Ishikawa (cell line): ENCODE measurements around the gene SYP.

ENCODE experiments used
- CEBPB ChIP-seq: IDR thresholded peaks from 2 replicates; pipeline ENCODE4 v1.6.1; 2012
- CREB1 ChIP-seq: IDR thresholded peaks from 2 replicates; pipeline ENCODE4 v1.6.1; 2012; ENCODE audit warnings: low read depth
- EGR1 ChIP-seq: IDR thresholded peaks from 2 replicates; pipeline ENCODE4 v1.6.1; 2012
- EP300 ChIP-seq: IDR thresholded peaks from 2 replicates; pipeline ENCODE4 v1.6.1; 2012; ENCODE audit warnings: borderline replicate concordance
- FOXM1 ChIP-seq: IDR thresholded peaks from 2 replicates; pipeline ENCODE4 v1.6.1; 2012; ENCODE audit warnings: low read depth, borderline replicate concordance
- NFIC ChIP-seq: IDR thresholded peaks from 2 replicates; pipeline ENCODE4 v1.6.1; 2012
- RAD21 ChIP-seq: IDR thresholded peaks from 2 replicates; pipeline ENCODE4 v1.6.1; 2012; ENCODE audit warnings: low read depth
- TAF1 ChIP-seq: IDR thresholded peaks from 2 replicates; pipeline ENCODE4 v1.6.1; 2012; ENCODE audit warnings: low read depth, mild to moderate bottlenecking
- TCF12 ChIP-seq: IDR thresholded peaks from 2 replicates; pipeline ENCODE4 v1.6.1; 2012; ENCODE audit warnings: low read depth
- TEAD4 ChIP-seq: IDR thresholded peaks from 2 replicates; pipeline ENCODE4 v1.6.1; 2012
- YY1 ChIP-seq: IDR thresholded peaks from 2 replicates; pipeline ENCODE4 v1.6.1; 2012; ENCODE audit warnings: low read depth
- ZBTB7A ChIP-seq: IDR thresholded peaks from 2 replicates; pipeline ENCODE4 v1.6.1; 2012; ENCODE audit warnings: low read depth
- TF ChIP-seq, protein P1 (sequence below): IDR thresholded peaks from 2 replicates; pipeline ENCODE4 v1.6.1; 2012; ENCODE audit warnings: low read depth, mild to moderate bottlenecking
- TF ChIP-seq, protein P2 (sequence below): IDR thresholded peaks from 2 replicates; pipeline ENCODE4 v1.6.1; 2012
- TF ChIP-seq, protein P3 (sequence below): IDR thresholded peaks from 2 replicates; pipeline ENCODE4 v1.6.1; 2012

The SYP gene

DNA sequence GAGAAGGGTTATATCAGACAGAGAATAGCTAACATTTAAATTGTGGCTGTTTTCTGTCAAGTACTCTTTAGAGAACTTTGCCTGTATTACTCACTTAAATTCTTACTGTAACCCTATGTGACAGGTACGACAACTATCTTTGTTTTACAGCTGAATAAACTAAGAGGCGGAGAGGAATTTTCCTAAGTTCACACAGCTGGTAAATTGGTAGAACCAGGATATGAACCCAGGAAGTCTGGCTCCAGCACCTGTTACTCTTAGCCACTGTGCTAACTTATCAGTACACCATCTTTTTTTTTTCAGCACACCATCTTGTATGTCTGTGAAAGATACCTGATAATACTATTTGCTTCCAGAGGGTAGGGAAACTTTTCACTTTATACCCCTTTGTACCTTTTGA, 2.0 kb upstream of the SYP start:
- TF ChIP-seq CEBPB: no peak
- TF ChIP-seq, protein P1, sequence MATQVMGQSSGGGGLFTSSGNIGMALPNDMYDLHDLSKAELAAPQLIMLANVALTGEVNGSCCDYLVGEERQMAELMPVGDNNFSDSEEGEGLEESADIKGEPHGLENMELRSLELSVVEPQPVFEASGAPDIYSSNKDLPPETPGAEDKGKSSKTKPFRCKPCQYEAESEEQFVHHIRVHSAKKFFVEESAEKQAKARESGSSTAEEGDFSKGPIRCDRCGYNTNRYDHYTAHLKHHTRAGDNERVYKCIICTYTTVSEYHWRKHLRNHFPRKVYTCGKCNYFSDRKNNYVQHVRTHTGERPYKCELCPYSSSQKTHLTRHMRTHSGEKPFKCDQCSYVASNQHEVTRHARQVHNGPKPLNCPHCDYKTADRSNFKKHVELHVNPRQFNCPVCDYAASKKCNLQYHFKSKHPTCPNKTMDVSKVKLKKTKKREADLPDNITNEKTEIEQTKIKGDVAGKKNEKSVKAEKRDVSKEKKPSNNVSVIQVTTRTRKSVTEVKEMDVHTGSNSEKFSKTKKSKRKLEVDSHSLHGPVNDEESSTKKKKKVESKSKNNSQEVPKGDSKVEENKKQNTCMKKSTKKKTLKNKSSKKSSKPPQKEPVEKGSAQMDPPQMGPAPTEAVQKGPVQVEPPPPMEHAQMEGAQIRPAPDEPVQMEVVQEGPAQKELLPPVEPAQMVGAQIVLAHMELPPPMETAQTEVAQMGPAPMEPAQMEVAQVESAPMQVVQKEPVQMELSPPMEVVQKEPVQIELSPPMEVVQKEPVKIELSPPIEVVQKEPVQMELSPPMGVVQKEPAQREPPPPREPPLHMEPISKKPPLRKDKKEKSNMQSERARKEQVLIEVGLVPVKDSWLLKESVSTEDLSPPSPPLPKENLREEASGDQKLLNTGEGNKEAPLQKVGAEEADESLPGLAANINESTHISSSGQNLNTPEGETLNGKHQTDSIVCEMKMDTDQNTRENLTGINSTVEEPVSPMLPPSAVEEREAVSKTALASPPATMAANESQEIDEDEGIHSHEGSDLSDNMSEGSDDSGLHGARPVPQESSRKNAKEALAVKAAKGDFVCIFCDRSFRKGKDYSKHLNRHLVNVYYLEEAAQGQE: no peak
- no peak for TF ChIP-seq FOXM1
- TF ChIP-seq CREB1: no peak
- no peak for TF ChIP-seq TCF12
- no peak for TF ChIP-seq ZBTB7A
- TF ChIP-seq TEAD4: no peak
- TF ChIP-seq TAF1: no peak
- TF ChIP-seq RAD21: no peak
- no peak for TF ChIP-seq EP300
- TF ChIP-seq, protein P2, sequence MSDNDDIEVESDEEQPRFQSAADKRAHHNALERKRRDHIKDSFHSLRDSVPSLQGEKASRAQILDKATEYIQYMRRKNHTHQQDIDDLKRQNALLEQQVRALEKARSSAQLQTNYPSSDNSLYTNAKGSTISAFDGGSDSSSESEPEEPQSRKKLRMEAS: no peak
- no peak for TF ChIP-seq NFIC
- no peak for TF ChIP-seq EGR1
- TF ChIP-seq, protein P3, sequence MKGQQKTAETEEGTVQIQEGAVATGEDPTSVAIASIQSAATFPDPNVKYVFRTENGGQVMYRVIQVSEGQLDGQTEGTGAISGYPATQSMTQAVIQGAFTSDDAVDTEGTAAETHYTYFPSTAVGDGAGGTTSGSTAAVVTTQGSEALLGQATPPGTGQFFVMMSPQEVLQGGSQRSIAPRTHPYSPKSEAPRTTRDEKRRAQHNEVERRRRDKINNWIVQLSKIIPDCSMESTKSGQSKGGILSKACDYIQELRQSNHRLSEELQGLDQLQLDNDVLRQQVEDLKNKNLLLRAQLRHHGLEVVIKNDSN: no peak
- no peak for TF ChIP-seq YY1

DNA sequence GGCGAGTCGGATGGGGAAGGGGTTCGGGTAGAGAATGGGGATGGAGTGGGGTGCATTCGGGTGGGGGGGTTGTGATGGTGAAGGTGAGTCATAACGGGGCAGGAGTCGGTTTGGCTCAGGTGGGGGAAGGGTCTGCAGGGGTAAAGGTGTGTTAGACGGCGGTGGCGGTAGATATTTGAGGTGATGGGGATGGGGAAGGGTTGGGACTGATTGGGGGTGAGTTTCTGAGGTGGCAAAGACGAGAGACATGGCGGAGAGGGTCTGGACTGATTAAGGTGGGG, 738 bp downstream of the SYP start:
- TF ChIP-seq ZBTB7A (no peak), NFIC (no peak), YY1 (no peak), RAD21 (no peak), CEBPB (no peak)

DNA sequence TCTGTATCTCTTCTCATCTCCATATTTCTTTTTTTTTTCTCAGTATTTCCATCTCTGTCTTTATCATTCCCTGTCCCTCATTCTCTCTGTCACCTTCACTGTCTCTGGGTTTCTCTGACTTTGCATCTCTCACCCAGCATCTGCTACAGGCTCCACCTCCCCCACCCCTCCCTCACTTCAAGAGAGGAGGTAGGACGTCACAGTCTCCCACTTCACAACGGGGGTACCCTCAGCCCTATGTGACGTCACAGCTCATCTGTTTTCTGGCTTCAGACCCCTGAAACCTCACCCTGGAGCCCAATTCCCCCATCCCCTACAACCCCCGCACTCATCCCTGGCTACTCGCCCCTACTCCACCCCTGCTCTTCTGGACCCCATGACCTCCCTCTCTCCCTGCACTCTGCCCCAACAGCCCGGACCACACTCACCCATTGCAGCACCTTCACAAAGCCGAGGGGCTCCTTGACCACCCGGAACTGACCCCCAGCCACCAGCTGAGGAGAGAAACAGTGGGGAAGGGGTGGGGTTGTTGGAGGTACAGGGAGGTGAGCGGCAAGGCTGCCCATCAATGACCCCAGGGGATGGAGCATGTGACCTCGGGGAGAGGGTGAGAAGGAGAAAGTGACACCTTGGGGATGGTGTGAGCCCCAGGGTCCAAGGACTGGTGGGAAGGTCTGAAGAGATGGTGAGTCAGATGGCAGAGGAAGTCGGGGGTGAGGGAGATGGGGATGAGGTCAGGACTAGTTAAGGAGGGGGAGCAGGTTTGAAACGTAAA, 1.3 kb downstream of the SYP start:
- TF ChIP-seq, protein P2: no peak
- TF ChIP-seq TCF12: no peak
- TF ChIP-seq NFIC: no peak

DNA sequence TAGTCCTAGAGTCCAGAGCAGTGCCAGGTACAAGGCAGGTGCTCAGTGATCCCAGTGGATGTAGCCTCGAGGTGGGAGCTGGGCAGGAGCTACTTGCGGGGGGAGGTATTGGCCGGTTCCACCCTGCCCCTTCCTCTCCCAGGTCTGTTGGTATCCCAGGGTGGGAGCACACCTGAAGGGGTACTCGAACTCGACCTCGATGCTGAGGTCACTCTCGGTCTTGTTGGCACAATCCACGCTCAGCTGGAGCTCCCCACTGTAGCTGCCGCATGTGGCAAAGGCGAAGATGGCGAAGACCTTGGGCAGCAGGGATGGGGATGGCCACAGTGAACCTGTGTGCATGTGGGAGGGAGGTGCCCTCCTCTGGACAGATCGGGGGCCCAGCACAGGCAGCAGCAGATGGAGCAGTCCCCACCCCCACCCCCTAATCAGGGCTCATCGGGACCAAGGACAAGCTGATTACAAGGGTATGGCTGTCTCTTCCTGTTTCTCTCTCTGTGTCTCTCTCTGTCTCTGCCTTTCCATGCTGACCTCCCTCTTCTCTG, 2.4 kb downstream of the SYP start:
- TF ChIP-seq NFIC (no peak), ZBTB7A (no peak), CEBPB (no peak), RAD21 (no peak), TAF1 (no peak), EP300 (no peak)
- TF ChIP-seq, protein P2: no peak
- TF ChIP-seq, protein P3: no peak

DNA sequence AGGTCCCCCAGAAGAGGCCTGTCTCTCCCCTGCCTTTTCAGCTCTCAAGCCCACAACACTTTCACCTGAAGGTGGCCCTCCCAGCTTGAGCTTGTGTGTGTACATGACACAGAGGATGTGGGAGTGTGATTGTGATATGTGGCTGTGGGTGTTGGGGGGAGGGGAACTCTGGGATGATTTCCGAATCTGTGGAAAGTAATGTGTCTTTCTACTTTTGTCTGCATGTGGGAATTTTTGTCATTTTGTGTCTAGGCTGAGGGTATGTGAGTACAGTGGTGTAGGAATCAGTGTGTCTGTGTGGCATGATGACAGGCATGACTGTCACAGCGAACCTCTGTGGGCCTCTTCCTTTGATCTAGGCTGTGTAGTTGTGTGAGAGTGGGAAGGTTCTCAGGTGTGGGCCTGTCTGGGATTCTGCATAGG, 6.4 kb downstream of the SYP start:
- no peak for TF ChIP-seq TAF1
- TF ChIP-seq EGR1: no peak
- no peak for TF ChIP-seq NFIC
- TF ChIP-seq EP300: no peak

DNA sequence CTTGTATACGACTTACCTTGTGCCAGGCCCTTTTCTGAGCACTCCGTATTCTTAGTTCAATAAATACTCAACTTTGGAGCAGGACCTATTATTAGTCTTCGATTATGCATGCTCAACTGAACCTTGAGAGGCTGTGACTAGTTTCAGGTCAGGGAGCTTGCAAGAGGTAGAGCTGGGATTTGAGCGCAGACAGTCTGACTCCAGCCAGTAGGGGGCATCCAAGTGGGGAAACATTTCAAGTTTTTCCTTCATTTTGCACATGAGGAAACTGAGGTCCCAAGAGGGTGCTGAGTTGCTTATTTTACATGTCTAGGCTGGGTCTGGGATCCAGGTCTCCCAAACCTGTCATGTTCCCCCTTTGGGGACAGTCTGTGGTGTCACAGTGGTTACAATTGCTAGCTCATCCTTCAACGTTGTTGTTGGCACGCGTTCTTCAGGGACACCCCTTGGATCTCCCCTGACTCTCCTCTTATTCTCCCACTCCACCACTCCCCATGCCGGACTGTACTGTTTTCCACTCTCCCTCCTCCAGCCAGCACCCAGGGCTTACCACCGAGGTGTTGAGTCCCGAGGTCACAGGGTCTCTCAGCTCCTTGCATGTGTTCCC, 7.2 kb downstream of the SYP start:
- TF ChIP-seq RAD21 (peak; percentile 35; the same call in 1 of the 2 replicates), CREB1 (no peak), EP300 (no peak), FOXM1 (no peak), NFIC (no peak), ZBTB7A (no peak), TEAD4 (no peak)

DNA sequence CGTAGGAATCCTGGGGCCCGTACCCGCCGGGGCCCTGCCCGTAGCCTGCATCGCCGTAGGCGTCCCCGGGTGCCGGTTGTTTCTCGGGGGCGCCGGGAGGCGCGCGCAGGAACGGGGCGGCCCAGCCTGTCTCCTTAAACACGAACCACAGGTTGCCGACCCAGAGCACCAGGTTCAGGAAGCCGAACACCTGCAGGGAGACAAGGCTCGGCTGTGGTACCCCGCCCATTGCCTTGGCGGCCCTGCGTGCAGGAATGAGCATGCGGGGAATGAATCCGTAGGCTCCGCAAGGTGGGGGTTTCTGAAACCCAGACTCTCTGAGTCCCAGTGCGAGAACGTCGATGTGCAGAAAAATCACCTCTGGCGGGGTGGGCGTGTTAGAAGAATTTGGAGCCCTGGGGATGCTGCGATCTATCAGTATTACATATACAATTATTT, 8.4 kb downstream of the SYP start:
- TF ChIP-seq FOXM1: no peak
- no peak for TF ChIP-seq EGR1
- TF ChIP-seq CREB1: no peak
- TF ChIP-seq ZBTB7A: no peak
- TF ChIP-seq, protein P3: no peak
- TF ChIP-seq TCF12: no peak
- TF ChIP-seq, protein P2: no peak
- no peak for TF ChIP-seq EP300
- TF ChIP-seq YY1: no peak
- TF ChIP-seq, protein P1: no peak
- TF ChIP-seq CEBPB: no peak
- TF ChIP-seq TAF1: no peak
- no peak for TF ChIP-seq TEAD4
- no peak for TF ChIP-seq RAD21
- TF ChIP-seq NFIC: no peak
